ENCODE results near the gene HTRA1. TPM values are rescaled to one million over a fixed set of nuclear protein-coding genes. Genes with fewer than 3 reads are reported as not detected.

HTRA1 gene
- total RNA-seq, 1 donor from 2014 or later, result 35.7 TPM

- TF ChIP-seq, protein P1, sequence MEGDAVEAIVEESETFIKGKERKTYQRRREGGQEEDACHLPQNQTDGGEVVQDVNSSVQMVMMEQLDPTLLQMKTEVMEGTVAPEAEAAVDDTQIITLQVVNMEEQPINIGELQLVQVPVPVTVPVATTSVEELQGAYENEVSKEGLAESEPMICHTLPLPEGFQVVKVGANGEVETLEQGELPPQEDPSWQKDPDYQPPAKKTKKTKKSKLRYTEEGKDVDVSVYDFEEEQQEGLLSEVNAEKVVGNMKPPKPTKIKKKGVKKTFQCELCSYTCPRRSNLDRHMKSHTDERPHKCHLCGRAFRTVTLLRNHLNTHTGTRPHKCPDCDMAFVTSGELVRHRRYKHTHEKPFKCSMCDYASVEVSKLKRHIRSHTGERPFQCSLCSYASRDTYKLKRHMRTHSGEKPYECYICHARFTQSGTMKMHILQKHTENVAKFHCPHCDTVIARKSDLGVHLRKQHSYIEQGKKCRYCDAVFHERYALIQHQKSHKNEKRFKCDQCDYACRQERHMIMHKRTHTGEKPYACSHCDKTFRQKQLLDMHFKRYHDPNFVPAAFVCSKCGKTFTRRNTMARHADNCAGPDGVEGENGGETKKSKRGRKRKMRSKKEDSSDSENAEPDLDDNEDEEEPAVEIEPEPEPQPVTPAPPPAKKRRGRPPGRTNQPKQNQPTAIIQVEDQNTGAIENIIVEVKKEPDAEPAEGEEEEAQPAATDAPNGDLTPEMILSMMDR (conservative IDR thresholded peaks at IDR 0.05; ENCODE audit: low read depth, low read length), result no peak
- DNase-seq (ENCODE audit: low read depth), result no peak
- no peak overlapping the region for H3K4me3 ChIP-seq (ENCODE audit: low read depth, low read length)
These were observed 1.6 kb upstream of the HTRA1 start for GRCh38 chr10:122459561-122460273.

- no peak for DNase-seq (ENCODE audit: low read depth)
- H3K4me3 ChIP-seq (ENCODE audit: low read depth, low read length), result peak overlapping the region; percentile 80
- TF ChIP-seq, protein P1 (conservative IDR thresholded peaks at IDR 0.05; ENCODE audit: low read depth, low read length), result no peak
These were observed 461 bp upstream of the HTRA1 start for GRCh38 chr10:122460891-122461293.

- no peak for DNase-seq (ENCODE audit: low read depth)
These were observed 578 bp downstream of the HTRA1 start for GRCh38 chr10:122461729-122462532.

DNA sequence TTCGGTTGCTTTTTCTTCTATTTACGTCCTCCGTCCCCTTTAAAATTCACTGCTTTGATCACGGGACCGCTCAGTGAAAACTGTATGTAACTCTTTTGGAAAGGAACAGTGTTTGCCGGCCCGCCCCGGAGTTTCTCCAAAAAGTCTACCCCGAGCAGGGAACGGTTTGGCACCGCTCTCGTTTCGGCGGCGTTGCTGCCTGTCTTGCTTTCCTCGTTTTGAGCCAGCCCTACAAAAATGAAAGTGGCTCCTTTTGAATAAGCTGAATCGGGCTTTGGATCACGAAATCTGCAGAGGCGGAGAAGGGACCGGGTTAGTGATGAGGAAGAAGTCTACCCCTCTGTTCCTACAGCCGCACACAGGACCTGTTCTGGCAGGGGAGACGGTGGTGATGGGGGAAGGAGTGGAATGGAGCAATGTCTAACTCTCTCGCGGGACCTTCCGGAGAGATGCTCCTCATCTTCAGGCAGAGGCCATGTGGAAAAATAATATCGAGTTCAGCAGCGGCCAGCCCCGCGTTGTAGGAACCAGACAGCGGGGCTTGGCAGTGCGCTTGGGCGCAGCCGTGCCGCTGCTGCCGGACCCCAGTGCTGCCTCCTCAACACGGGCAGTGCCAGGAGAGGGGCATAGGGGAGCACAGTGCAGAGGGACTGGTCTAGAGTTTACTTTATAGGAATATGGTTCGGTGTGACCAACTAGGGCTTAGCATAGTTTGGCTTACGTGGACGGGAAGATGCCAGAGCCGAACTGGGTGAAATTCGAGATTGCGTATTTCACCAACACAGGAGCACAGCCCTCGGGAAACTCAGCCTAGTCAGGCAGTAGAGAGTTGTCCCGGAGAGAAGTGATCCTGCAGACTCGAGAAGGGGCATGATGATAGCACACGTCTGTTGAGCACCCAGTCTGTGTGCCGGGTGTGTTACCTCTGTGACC, 1.4 kb downstream of the HTRA1 start:
- no peak for DNase-seq (ENCODE audit: low read depth)
- peak overlapping the region; percentile 80 for H3K4me3 ChIP-seq (ENCODE audit: low read depth, low read length)
- TF ChIP-seq, protein P1 (conservative IDR thresholded peaks at IDR 0.05; ENCODE audit: low read depth, low read length), result no peak

More at GRCh38 chr10:122461729-122462532, 578 bp downstream of the HTRA1 start:
- peak overlapping the region; percentile 80 for H3K4me3 ChIP-seq (ENCODE audit: low read depth, low read length)
- TF ChIP-seq, protein P1 (conservative IDR thresholded peaks at IDR 0.05; ENCODE audit: low read depth, low read length), result no peak

- TF ChIP-seq, protein P1 (conservative IDR thresholded peaks at IDR 0.05; ENCODE audit: low read depth, low read length), result no peak
- no peak for DNase-seq (ENCODE audit: low read depth)
These were observed 2.3 kb downstream of the HTRA1 start for GRCh38 chr10:122463466-122464249.

DNA sequence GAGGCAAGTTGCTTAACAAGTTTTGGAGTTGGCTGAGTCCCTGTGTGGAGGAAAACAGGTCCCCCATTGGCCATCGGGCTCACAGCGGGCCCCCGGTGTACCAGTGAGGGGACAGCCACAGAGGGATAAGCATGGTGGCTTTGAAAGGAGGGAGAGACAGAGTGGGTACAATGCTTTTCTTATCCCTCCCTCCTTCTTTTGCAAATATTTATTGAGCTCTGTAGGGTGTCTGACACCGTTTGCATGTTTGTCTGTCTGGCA, 2.8 kb downstream of the HTRA1 start:
- H3K4me3 ChIP-seq (ENCODE audit: low read depth, low read length), result no peak overlapping the region
- no peak for DNase-seq (ENCODE audit: low read depth)
- TF ChIP-seq, protein P1 (conservative IDR thresholded peaks at IDR 0.05; ENCODE audit: low read depth, low read length), result no peak

More at GRCh38 chr10:122463466-122464249, 2.3 kb downstream of the HTRA1 start:
- peak overlapping the region; percentile 80 for H3K4me3 ChIP-seq (ENCODE audit: low read depth, low read length)

Data from epithelial cell of proximal tubule (primary cell).